ENCODE measurements around the gene PCK1. TPM values are rescaled to one million over a fixed set of nuclear protein-coding genes. Genes with fewer than 3 reads are reported as not detected.

PCK1 gene
- total and polyA plus RNA-seq, 2 experiments from 2014 or later: not detected

DNA sequence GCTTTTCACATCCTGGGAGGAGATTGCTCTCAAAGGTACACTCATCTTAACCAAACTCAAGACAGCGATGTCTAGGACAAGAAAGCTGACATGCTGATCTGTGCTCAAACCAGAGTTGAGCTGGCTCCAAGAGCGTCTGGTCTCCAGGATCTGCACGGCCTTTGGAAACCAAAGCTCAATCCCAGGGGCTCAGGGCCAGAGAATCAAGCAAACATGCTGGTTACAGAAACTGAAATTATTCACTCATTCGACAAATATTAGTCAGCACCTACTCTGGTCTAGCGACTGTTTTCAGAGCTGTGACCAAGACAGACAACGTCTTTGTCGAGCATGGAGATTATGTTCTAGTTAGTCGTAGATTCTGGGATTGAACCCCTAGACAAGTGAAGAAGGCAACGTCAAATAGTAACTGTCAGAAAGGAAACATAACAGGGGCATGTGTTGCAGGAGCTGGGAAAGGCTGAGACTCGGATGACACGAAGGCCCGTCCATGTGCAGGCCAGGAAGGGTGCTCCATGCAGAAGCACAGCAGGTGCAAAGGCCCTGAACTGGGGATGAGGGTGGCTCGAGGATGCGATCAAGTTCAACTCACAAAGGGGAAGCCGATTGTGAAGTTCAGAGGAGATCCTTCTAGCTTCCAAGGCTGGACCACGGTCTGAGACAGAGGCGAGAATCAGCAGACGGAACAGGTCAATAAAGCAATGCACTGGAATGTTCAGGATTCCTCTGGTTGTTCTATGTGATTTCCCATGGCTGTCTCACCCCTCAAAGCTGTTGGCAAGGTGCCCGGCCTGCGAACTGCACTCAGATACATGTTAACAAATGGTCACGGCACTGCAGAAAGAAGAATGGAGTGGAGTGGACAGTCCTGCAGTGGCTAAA is 12.5 kb upstream of the PCK1 start:
- Histone ChIP-seq H3K79me2 (ENCODE audit: insufficient read depth) (no peaks in the 10 kb centered on the region), H3K9me3 (ENCODE audit: low read depth) (no peaks in the 10 kb centered on the region), H2AFZ (no peak overlapping the region), H3K9me2 (ENCODE audit: insufficient read depth) (no peaks in the 10 kb centered on the region), H3F3A (ENCODE audit: insufficient read depth) (no peaks in the 10 kb centered on the region), H4K20me1 (ENCODE audit: insufficient read depth) (no peaks in the 10 kb centered on the region), H3K9ac (no peak overlapping the region), H3K27ac (no peak overlapping the region), H3K27me3 (replicated peaks; ENCODE audit: insufficient read depth) (peaks cover 56% of the 10 kb centered on the region), H3K4me1 (ENCODE audit: insufficient read depth) (no peaks in the 10 kb centered on the region), H3K4me2 (ENCODE audit: unreplicated experiment) (no peak overlapping the region), H3K36me3 (ENCODE audit: low read depth) (no peaks in the 10 kb centered on the region), H3K4me3 (no peak overlapping the region)
- 59 to 61% methylated on average over 21 of the region's 21 CpGs for WGBS, 2 experiments (ENCODE audit: low coverage in 1 of 2, low lambda C conversion rate in 2 of 2, missing lambda C conversion rate in 2 of 2)
- TF ChIP-seq EZH2 (IDR thresholded peaks at IDR 0.05; ENCODE audit: insufficient read depth, poor library complexity, severe bottlenecking) (no peak), EZH2phosphoT487 (IDR thresholded peaks at IDR 0.05; ENCODE audit: insufficient read depth, low read depth) (no peak)
- in situ Hi-C loops (cut with MboI): no loop called here
- DNase-seq: no peak

DNA sequence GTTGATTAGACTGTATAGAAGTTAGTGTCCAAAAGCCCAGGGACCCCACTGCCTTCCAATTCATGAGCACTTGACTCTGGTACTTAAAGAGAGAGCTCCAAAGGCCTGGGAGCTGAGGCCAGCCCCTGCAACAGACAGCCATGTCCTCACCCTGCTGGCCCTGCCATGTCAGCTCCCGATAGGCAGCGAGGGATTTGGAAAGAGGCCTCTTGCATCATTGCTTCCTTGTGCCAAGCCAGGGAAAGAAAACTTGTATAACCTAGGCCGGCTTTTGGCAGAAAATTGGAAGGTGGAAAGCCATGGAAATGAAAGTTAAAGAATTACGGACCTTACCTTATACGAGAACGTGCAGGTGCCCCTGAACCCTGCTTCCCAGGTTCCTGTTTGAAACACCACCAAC is 8.4 kb upstream of the PCK1 start:
- peaks cover 55% of the 10 kb centered on the region for H3K27me3 ChIP-seq (replicated peaks; ENCODE audit: insufficient read depth)
- no peaks in the 10 kb centered on the region for H3K36me3 ChIP-seq (ENCODE audit: low read depth)
- no peaks in the 10 kb centered on the region for H3K9me3 ChIP-seq (ENCODE audit: low read depth)
- no peaks in the 10 kb centered on the region for H3K79me2 ChIP-seq (ENCODE audit: insufficient read depth)
- H3F3A ChIP-seq (ENCODE audit: insufficient read depth): no peaks in the 10 kb centered on the region
- WGBS, 2 experiments (ENCODE audit: low coverage in 1 of 2, low lambda C conversion rate in 2 of 2, missing lambda C conversion rate in 2 of 2): 77 to 85% methylated on average over 6 of the region's 6 CpGs
- in situ Hi-C loops (cut with MboI): no loop called here
- DNase-seq: no peak
- H3K9me2 ChIP-seq (ENCODE audit: insufficient read depth): no peaks in the 10 kb centered on the region
- H2AFZ ChIP-seq: no peak overlapping the region
- H3K27ac ChIP-seq: no peak overlapping the region
- no peak overlapping the region for H3K4me2 ChIP-seq (ENCODE audit: unreplicated experiment)
- TF ChIP-seq EZH2 (IDR thresholded peaks at IDR 0.05; ENCODE audit: insufficient read depth, poor library complexity, severe bottlenecking) (no peak), EZH2phosphoT487 (IDR thresholded peaks at IDR 0.05; ENCODE audit: insufficient read depth, low read depth) (no peak)
- no peak overlapping the region for H3K9ac ChIP-seq
- H3K4me3 ChIP-seq: no peak overlapping the region
- no peaks in the 10 kb centered on the region for H4K20me1 ChIP-seq (ENCODE audit: insufficient read depth)
- no peaks in the 10 kb centered on the region for H3K4me1 ChIP-seq (ENCODE audit: insufficient read depth)

DNA sequence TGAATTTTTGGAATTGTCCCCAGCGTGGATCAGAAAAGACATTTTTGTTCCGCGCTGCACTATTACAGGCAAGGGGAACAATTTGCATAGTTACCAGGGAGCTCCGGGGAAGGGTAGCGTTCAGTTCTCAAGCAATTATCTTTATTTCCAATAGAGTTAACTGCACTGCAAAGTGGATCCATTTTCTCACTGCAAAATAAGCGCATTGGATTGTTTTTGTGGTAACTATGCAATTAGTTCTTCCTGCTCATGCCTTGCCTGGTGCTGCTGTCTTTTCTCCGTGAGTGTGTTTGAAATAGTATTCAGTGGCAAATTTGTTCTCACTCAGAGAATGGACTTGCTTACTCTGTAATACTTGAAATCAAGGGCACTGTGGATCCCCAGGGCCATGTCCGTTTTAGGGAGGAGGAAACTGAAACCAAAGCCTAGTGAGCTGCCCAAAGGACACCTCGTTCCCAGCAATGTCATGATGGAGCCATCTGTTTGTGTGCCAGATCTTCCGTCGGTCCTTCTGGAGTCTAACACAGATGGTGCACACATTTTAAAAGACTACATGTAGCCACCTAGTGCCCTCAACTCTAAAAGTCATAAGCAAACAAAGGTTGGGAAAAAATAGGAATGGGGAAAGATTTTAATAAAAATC is 7.4 kb upstream of the PCK1 start:
- in situ Hi-C loops (cut with MboI): no loop called here
- H2AFZ ChIP-seq: no peak overlapping the region
- WGBS, 2 experiments (ENCODE audit: low coverage in 1 of 2, low lambda C conversion rate in 2 of 2, missing lambda C conversion rate in 2 of 2): 7 to 9% methylated on average over 11 of the region's 11 CpGs
- no peak overlapping the region for H3K4me2 ChIP-seq (ENCODE audit: unreplicated experiment)
- no peaks in the 10 kb centered on the region for H3K36me3 ChIP-seq (ENCODE audit: low read depth)
- TF ChIP-seq EZH2 (IDR thresholded peaks at IDR 0.05; ENCODE audit: insufficient read depth, poor library complexity, severe bottlenecking) (no peak), EZH2phosphoT487 (IDR thresholded peaks at IDR 0.05; ENCODE audit: insufficient read depth, low read depth) (no peak)
- DNase-seq: no peak
- H3K9me2 ChIP-seq (ENCODE audit: insufficient read depth): no peaks in the 10 kb centered on the region
- H3K9ac ChIP-seq: no peak overlapping the region
- no peaks in the 10 kb centered on the region for H3K4me1 ChIP-seq (ENCODE audit: insufficient read depth)
- no peaks in the 10 kb centered on the region for H3K79me2 ChIP-seq (ENCODE audit: insufficient read depth)
- H3K4me3 ChIP-seq: no peak overlapping the region
- no peaks in the 10 kb centered on the region for H4K20me1 ChIP-seq (ENCODE audit: insufficient read depth)
- H3K9me3 ChIP-seq (ENCODE audit: low read depth): no peaks in the 10 kb centered on the region
- H3F3A ChIP-seq (ENCODE audit: insufficient read depth): no peaks in the 10 kb centered on the region
- H3K27ac ChIP-seq: no peak overlapping the region
- peaks cover 66% of the 10 kb centered on the region for H3K27me3 ChIP-seq (replicated peaks; ENCODE audit: insufficient read depth)

DNA sequence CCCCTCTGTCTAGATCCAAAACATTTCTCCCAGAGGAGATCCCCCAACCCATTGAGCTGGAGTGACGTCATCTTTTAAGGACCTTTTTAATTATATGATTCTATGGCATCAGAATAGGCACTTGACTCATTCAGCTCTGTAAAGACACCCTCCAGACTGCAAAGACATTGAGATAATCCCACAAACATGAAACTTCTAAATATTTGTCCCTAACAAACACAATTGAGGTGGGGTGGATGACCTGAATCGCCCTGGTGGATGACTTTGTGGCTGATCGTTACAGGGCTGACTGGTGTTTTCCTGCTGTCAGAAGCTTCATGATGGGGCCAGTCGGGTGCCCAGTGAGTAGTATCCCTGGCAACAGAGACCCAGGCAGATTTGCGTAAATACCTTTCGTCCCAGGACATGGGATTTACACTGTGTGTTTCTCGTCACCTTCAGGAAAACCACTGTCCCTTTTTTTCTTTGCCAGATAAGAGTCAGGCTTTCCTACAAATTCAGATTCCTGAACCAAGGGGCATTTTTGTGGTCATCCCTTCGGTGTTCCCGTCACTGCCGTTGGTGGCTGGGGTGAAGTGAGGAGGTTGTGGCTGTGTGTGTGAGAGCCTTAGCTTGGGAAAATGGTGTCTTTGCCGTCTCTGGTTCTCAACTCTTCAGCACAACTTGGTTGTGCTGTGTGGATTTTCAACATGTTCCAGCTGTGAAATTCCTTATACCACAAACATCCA is 5.3 kb upstream of the PCK1 start:
- Histone ChIP-seq H3F3A (ENCODE audit: insufficient read depth) (no peaks in the 10 kb centered on the region), H3K9me2 (ENCODE audit: insufficient read depth) (no peaks in the 10 kb centered on the region), H3K9me3 (ENCODE audit: low read depth) (no peaks in the 10 kb centered on the region), H3K9ac (no peak overlapping the region), H3K4me1 (ENCODE audit: insufficient read depth) (no peaks in the 10 kb centered on the region), H3K4me2 (ENCODE audit: unreplicated experiment) (no peak overlapping the region), H3K36me3 (ENCODE audit: low read depth) (no peaks in the 10 kb centered on the region), H2AFZ (no peak overlapping the region), H3K27ac (no peak overlapping the region), H3K79me2 (ENCODE audit: insufficient read depth) (no peaks in the 10 kb centered on the region), H4K20me1 (ENCODE audit: insufficient read depth) (no peaks in the 10 kb centered on the region), H3K4me3 (no peak overlapping the region), H3K27me3 (replicated peaks; ENCODE audit: insufficient read depth) (peaks cover 74% of the 10 kb centered on the region)
- no peak for DNase-seq
- TF ChIP-seq EZH2phosphoT487 (IDR thresholded peaks at IDR 0.05; ENCODE audit: insufficient read depth, low read depth): no peak
- no peak for TF ChIP-seq EZH2 (IDR thresholded peaks at IDR 0.05; ENCODE audit: insufficient read depth, poor library complexity, severe bottlenecking)
- in situ Hi-C loops (cut with MboI): no loop called here
- 53 to 58% methylated on average over 11 of the region's 11 CpGs for WGBS, 2 experiments (ENCODE audit: low coverage in 1 of 2, low lambda C conversion rate in 2 of 2, missing lambda C conversion rate in 2 of 2)

All from GM23248 (cell line).